Adipose tissue (tissue), 3 donors: ENCODE data around the gene VARS1. TPM values are rescaled to one million over a fixed set of nuclear protein-coding genes. Genes with fewer than 3 reads are reported as not detected.
"Not testable (repeated sequence)": the region's sequence is repeated elsewhere in the genome, so short reads cannot be mapped to it uniquely, and the experiment has no call there.

ENCODE experiments used
- H3K27ac ChIP-seq: one replicate; pipeline ENCODE4 v1.5.1; 2013; ENCODE audit warnings: low read depth, low read length
- WGBS, 3 donors: extraction: QIAGEN DNeasy Blood & Tissue Kit; methylation state at CpG; one replicate each; pipeline ENCODE4 v1.1.7; 2013; 5-methylcytosine and 5-hydroxymethylcytosine counted together
- polyA plus RNA-seq, 3 donors: library from polyadenylated mRNA; stranded (reverse); fragments of 200-250 nt; gene quantifications; one replicate each; pipeline ENCODE4 v1.2.3, GENCODE V29; 2013
- donor health status: healthy with polysubstance abuse.
- donor health status: Bipolar disorder and iron deficiency.
- donor health status: healthy.

VARS1 gene
- polyA plus RNA-seq, 3 donors = 24.2 to 38.6 (median 29.1) TPM

DNA sequence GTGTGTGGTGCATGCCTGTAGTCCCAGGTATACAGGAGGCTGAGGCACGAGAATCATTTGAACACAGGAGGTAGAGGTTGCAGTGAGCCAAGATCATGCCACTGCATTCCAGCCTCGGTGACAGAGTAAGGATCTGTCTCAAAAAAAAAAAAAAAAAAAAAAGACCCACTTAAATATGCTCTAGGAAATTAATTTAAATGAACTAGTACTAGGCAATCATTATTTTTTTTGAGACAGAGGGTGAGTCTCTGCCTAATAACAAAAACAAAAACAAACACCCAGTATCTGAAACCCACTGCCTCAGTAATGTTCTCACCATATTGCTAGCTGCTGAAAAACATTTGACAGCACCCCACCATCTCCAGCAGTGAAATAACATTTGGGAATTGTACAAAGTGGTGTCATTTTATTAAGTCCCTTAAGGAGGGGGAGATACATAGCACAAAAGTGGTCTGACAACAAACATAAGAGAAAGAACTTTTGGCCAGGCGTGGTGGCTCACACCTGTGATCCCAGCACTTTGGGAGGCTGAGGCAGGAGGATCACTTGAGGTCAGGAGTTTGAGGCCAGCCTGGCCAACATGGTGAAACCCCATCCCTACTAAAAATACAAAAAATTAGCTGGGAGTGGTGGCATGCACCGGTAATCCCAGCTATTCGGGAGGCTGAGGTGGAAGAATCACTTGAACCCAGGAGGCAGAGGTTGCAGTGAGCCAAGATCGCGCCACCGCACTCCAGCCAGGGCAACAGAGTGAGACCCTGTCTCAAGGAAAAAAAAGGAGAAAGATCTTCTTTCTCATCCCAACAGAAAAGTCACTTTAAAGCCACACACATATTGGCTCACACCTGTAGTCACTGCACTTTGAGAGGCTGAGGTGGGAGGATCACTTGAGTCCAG is 5.7 kb upstream of the VARS1 start:
- not testable (repeated sequence) for H3K27ac ChIP-seq
- 96% methylated on average over 8 of the region's 8 CpGs for WGBS, 3 donors

DNA sequence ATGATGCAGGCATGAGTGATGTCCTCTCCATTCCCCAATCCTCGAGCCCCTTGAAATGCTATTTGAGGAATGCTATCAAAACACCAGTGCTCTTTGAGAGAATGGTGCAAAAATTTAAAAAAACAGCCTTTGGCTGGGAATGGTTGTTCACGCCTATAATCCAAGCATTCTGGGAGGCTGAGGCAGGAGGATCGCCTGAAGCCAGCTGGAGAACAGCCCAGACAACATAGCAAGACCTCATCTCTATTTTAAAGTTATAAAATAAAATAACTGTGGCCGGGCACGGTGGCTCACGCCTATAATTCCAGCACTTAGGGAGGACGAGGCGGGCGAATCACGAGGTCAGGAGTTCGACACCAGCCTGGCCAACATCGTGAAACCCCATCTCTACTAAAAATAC is 4.2 kb upstream of the VARS1 start:
- 73 to 92% (median 77%) methylated on average over 12 of the region's 12 CpGs for WGBS, 3 donors
- H3K27ac ChIP-seq = no peak overlapping the region

DNA sequence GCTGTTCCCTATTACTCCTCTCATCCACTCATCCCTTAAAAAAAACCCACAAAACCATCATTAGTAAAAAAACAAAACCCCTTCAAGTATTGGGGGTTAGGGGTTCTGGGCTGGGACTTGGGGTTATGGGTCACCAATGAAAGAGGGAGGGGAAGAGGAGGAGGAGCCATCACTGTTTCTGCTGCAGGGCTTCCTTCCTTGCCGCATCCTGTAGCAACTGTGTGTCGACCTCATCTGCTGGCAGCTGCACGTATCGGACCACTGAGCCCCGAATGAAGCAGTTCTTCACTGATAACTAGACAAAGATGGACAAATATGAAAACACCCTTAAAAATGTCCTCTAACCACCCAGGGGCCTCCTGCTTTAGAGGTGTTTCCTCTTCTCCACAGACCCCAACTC is 2.0 kb upstream of the VARS1 start:
- no peak overlapping the region for H3K27ac ChIP-seq
- WGBS, 3 donors = 27 to 78% (median 36%) methylated on average over 5 of the region's 5 CpGs

DNA sequence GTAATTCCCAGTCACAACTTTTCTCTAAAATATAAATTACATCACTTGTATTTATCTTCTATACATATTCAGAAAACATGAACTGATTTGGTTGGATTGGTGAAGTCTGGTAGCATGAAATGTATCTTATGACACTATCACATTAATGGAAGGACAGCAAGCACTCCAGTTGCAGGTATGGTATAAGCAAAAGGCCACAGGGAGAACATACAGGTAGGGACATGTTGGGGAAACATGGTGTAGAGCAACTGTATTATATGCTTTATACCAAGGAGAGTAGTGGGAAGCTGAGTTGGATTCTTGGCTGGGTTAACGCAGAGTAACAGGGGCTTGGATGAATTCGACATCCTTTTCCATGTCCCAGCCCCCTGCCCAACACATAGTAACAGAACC is 1.4 kb upstream of the VARS1 start:
- H3K27ac ChIP-seq = no peak overlapping the region
- 82 to 92% (median 83%) methylated on average over 2 of the region's 2 CpGs for WGBS, 3 donors

DNA sequence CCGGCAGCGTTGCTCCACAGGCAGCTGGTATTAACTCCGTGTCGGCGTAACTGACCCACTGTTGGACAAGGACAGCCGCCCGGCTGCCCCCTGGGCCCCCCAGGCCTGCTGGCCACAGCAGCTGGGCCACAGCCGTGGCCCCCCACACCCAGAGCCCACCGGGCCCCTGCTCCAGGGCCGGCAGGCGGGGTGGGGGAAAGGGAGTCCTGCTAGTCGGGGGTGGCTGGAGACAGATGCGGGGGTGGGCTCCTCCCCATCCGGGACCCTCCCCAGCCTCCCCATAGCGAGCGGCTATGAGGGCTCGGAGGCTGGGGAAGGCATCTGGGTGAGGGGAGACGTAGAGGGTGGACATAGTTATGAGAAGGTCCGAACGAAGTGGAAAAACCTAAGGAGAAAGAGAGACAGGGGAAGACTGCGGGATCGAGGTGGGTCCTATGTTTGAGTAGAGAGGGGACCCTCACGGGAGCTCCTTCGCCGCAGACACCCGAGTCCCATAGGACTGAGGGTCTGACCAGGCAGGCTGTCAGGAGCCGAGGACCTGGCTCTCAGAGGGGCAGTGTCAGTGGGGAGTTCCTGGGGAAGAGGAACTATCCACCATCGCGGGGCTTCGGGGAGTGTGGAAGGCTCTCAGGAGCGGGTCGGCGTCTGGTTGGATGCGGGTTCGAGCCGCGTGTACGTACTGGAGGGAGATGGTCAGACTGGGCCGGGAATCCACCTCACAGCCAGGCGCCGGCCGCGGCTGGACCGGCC is 511 bp downstream of the VARS1 start:
- 0 to 1% (median 1%) methylated on average over 43 to 44 of the region's 44 CpGs for WGBS, 3 donors

DNA sequence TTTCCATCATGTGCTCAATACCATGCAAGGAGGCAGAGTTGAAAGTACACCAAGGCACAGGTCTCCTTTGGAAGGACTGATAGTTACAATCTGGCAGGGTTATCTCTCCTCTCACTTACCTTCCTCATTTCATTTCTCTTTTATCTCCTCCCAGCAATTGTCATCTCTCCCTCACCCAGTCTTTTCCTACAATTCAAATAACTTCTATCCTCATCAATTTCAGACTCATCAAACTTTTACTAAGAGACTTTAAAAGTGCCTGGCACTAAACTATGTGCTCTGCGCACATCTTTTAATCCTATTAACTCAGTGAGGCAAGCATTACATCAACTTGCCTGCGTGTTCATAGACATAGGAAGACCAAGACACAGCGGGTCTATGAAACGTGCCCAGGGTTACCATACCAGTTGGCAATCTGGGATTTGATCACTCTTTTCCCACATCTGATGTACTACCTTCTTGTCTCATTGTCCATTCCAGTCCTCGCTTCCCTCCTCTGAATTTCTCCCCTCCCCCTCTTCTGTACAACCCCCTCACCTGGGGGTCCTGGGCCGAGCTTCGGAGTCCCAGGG is 1.2 kb downstream of the VARS1 start:
- WGBS, 3 donors = 11 to 19% (median 15%) methylated on average over 7 of the region's 7 CpGs
- H3K27ac ChIP-seq = peak overlapping the region; percentile 13

More for the DNA sequence above, 511 bp downstream of the VARS1 start:
- H3K27ac ChIP-seq = peak overlapping the region; percentile 89

DNA sequence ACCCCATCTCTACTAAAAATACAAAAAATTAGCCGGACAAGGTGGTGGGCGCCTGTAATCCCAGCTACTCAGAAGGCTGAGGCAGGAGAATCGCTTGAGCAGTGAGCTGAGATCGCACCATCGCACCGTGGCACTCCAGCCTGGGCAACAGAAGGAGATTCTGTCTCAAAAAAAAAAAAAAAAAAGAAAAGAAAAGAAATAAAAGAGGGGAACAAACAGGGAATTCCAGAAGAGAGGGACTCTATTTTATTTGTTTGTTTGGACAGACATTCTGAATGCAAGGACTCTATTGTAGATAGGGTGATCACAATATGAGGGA is 1.7 kb downstream of the VARS1 start:
- H3K27ac ChIP-seq = not testable (repeated sequence)
- 82 to 92% (median 92%) methylated on average over 6 of the region's 6 CpGs for WGBS, 3 donors

DNA sequence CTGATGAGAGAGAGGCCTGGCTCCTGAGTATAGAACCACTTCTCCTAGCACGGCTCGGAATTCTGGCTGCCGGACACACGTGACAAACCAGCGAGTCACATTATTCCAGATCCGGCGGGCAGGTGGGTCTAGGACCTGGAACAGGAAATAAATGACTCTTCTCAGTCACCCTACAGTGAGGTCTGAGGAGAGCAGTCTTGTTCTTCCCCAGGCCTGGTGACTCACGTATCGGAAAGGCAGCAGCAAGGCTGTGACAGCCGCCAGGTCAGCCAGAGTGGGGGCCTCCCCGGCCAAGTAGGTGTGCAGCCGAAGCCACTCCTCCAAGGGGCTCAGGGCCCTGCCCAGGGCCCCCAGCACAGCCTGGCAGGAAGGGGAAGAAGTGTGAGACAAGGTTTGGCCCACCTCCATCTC is 2.8 kb downstream of the VARS1 start:
- H3K27ac ChIP-seq = no peak overlapping the region
- 76 to 90% (median 81%) methylated on average over 12 of the region's 12 CpGs for WGBS, 3 donors

DNA sequence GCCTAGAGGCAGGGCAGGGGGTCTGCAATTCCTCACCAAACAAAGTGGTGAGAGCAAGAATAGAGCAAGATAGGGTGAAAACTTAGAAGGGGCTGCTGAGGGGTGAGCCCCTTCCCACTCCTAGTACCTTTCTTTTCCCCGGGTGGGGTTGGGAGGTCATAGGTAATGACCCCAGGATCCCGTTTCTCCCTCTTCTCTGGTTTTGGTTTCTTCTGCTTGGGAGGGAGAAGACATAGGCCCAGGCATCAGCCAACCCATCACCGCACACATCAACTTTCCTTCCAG is 3.5 kb downstream of the VARS1 start:
- H3K27ac ChIP-seq = no peak overlapping the region

DNA sequence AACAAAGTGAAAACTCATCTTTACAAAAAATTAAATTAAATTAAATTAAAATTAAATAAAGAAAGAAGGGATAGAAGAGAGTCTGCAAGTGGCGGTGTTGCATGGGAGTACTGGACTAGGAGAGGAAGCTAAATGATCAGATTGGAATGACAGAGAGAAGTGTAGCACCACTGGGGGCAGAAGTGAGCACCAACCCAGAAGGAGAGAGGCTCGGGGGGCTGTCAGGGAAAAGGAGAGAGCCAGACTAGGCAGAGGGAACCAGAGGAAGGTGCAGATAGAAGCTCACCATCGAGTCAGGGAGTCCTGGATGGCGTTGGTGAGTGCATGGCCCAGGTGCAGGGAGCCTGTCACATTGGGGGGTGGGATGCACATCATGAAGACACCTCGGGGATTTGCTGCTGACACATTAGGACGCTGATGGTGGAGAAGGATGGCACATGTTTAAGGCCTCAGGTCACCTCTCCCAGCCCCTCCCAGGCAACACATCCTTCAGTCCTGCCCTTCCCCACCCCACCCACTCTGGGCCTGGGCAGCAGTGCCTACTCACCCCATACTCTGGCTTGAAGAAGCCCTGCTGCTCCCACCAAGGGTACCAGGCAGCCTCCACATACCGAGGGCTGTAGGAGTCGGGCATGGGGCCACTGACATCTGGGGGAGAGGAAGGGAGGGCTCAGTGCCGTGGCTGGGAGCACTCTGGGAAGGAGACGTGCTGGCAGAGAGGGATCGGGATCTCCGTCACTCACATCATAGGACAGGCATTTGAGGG is 4.0 kb downstream of the VARS1 start:
- H3K27ac ChIP-seq = no peak overlapping the region

More for the DNA sequence above, 3.5 kb downstream of the VARS1 start:
- 79 to 86% (median 84%) methylated on average over 3 of the region's 3 CpGs for WGBS, 3 donors

DNA sequence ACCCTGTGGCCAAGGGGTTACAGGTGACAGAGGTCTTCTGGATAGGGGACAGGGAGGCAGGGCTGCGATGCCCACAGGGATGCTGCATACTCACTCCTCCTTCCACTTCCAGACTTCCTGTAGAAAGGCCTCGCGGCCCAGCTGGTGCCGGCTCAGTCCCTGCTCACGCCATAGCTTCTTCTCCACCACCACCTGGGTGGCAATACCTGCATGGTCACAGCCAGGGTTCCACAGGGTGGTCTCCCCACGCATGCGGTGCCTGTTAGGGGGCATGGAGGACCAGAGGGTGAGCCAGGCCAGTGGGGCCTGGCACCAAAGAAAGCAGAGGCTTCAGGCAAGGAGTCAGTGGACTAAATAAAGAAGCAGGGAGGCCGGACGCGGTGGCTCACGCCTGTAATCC is 10.1 kb downstream of the VARS1 start:
- 95 to 96% (median 96%) methylated on average over 11 of the region's 11 CpGs for WGBS, 3 donors
- H3K27ac ChIP-seq = no peak overlapping the region

More for the DNA sequence above, 4.0 kb downstream of the VARS1 start:
- whole genome bisulfite sequencing, 3 donors = 63 to 67% (median 65%) methylated on average over 12 of the region's 12 CpGs

DNA sequence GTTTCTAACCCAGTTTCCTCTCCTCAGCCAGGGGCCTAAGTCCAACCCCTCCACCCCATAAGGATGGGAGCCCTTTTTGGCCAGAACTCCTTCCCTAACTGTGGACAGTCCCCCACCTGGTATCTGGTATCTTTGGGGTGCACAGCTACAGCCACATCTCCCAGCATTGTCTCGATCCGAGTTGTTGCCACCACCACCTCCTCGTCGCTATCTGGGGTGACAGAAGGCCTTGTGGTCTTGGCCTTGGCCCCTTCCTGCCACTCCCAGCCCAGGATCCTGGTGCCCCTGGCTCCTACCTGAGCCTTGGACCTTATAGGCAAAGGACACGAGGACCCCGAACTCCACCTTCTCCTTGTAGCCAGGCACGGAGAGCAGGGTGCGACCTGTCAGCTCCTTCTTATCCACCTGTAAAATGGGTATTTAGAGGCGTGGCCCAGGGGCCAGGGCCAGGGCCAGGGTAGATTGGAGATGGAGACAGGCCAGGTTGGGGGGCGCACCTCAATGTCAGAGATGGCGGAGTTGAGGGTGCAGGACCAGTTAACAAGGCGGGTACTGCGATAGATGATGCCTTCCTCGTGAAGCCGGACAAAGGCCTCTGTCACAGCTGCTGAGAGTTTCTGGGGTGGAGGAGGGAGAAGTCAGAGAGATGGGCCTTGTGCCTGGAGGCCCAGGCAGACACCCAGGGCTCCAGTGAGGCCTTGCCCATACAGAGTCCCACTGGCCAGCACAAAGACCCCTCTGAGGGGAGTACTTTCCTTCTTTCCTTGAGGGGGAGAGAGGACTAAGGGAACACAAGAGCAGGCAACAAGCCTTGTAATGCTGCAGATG is 11.2 kb downstream of the VARS1 start:
- no peak overlapping the region for H3K27ac ChIP-seq
- 92 to 95% (median 95%) methylated on average over 15 of the region's 15 CpGs for WGBS, 3 donors

DNA sequence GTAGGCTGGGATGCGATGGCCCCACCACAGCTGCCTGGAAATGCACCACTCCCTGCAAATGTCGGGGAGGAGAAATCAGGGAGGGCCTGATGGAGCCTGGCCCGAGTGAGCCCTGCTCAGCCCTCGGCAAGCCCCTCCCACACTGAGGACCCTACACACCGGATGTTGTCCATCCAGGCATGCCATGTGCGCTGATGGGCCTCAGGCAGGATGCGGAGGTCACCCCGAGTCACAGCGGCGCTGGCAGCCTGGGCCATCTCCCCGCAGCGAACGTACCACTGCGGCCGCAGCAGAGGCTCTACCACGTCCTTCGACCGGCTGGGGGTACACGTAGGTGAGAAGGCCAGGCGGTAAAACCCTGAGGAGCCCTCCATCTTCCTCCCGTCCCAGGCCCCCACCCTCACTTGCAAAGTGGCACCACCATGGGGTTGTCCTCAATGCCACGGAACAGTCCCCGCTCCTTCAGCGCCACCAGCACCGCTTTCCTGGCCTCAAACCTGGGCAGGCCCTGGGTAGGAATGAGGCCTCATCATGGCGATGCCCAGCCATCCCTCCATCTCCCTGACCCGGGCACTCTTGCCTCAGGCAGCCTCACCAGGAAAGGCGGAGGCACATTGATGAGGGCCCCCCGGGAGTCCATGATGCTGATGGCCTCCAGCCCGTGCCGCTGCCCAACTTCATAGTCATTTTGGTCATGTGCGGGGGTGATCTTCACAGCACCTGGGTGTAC is 13.3 kb downstream of the VARS1 start:
- H3K27ac ChIP-seq = no peak overlapping the region
- WGBS, 3 donors = 90 to 94% (median 92%) methylated on average over 30 to 32 of the region's 32 CpGs

DNA sequence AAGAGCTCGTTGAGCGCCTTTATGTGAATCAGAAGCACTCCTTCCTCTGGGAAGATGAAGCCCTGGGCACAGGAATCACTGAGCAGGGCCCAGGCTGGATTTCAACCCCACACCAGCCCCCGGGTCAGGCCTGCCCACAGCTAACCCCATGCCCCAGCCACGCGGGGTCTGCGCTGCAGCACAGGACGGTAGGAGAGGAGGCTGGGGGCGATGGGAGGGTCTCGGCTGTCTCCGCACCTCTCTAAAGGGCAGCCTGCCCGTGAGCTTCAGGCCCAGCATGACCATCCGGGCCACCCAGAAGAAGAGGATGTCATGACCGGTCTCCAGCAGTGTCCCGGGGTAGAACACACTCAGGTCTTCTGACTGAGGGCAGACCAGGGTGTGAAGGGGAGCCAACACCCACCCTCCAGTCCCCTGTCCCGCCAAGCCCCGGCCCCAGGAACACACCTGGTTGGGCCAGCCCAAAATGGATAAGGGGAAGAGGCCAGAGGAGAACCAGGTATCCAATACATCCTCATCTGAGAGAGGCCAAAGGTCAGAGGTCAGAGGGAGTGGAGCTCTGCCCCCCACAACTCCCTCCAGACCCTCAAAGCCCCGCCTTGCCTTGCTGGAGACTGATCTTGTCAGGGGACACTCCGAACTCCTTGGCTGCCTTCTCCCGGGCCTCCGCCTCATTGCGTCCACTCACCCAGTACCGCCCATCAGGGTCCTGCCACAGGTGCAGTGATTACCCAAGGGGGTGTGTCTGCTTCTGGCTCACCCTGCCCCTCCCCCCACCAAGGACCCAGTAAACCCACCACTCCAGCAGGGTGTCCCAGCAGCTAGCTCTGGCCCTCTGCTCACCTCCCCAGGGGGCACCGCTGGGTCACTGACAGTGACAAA is 14.1 kb downstream of the VARS1 start:
- 95 to 96% (median 96%) methylated on average over 22 to 23 of the region's 23 CpGs for whole genome bisulfite sequencing, 3 donors
- no peak overlapping the region for H3K27ac ChIP-seq

DNA sequence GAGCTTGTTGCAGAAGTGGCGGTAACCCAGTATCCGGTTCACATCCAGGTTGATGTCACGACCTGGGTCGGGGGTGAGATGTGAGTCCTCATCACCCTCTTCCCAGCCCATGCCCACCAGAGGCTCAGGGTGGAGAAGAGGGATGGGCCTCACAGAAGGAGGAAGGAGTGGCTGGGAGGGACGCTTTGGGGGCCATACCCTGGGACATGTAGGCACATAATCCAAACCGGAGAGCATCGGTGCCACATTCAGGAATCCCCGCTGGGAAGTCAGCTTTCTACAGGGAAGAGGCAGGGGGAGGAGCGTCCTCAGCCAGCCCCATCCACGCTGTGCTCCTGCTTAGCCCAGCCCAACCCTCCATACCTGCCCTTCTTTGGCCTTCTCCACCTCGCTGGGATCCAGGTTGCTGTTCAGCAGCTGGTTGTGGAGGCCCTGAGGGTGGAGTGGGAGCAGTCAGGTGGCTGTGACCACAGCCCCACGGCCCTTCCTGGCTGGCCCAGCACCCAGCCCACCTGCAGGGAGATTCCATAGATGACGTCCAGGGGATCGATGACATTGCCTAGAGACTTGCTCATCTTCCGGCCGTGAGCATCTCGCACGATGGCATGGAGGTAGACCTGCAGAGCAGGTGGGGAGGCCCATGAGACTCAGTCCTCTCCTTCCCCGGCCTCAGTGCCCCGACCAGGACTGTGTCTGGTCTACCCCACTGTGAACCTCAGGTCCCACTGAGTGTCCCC is 14.9 kb downstream of the VARS1 start:
- WGBS, 3 donors = 87 to 90% (median 88%) methylated on average over 20 of the region's 20 CpGs
- H3K27ac ChIP-seq = no peak overlapping the region

DNA sequence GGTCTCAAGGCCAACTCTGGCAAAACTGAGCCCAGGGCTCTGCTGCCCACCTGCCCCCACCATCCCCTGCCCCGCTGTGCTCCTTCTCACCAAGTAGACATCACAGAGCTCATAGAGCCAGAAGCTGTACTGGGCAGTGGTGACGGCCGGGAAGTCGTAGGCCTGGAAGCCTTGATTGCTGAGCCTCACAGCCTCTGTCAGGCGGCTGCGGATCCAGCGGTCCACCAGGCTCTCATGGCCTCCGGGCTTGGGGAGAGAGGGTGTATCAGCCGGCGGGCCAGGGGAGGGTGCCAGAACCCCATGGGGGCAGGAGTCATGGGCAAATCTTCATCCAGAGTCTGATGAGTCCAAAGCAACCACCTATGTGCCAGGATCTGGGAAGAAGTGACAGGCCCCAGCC is 15.6 kb downstream of the VARS1 start:
- 92 to 93% (median 93%) methylated on average over 10 of the region's 10 CpGs for WGBS, 3 donors
- no peak overlapping the region for H3K27ac ChIP-seq
